Thoracic aorta (tissue), 2 donors: ENCODE data around the gene OR2T33. TPM values are rescaled to one million over a fixed set of nuclear protein-coding genes. Genes with fewer than 3 reads are reported as not detected.
"Not testable (repeated sequence)": the region's sequence is repeated elsewhere in the genome, so short reads cannot be mapped to it uniquely, and the experiment has no call there.

Experiments
- ATAC-seq: fragments of 150-250 bp; one replicate; pipeline ENCODE4 v1.8.0; 2017; ENCODE audit warnings: low read depth; ENCODE audit not compliant: insufficient number of reproducible peaks, low FRiP score
- DNase-seq: peaks from one replicate; pipeline ENCODE4 v3.0.0-alpha.2; 2020; ENCODE audit warnings: low spot score
- H3K27ac ChIP-seq, 2 donors: fragments of 200-600 bp; sonication (generic); 1 replicate in 1 of 2; 2 replicates in 1 of 2; pipeline ENCODE4 v1.5.1; 2016; ENCODE audit warnings: mild to moderate bottlenecking in 2 of 2, moderate library complexity in 2 of 2
- H3K27me3 ChIP-seq: fragments of 200-600 bp; sonication (generic); replicated peaks from 2 replicates; pipeline ENCODE4 v1.6.0; 2016; ENCODE audit warnings: mild to moderate bottlenecking; ENCODE audit not compliant: insufficient read depth
- H3K36me3 ChIP-seq: fragments of 200-600 bp; sonication (generic); one replicate; pipeline ENCODE4 v1.5.1; 2016
- H3K4me1 ChIP-seq, 2 donors: fragments of 200-600 bp; sonication (generic); 1 replicate in 1 of 2; 2 replicates in 1 of 2; pipeline versions ENCODE4 v1.5.1 to v1.6.0; 2016; ENCODE audit warnings: low read depth in 2 of 2, mild to moderate bottlenecking in 1 of 2; ENCODE audit not compliant: control insufficient read depth in 1 of 2
- H3K4me3 ChIP-seq: fragments of 200-600 bp; sonication (generic); 2 replicates; pipeline ENCODE4 v1.5.1; 2016; ENCODE audit warnings: mild to moderate bottlenecking
- H3K9me3 ChIP-seq: fragments of 200-600 bp; sonication (generic); 2 replicates; pipeline ENCODE4 v1.5.1; 2016
- CTCF ChIP-seq: fragments of 200-600 bp; sonication (generic); IDR thresholded peaks from one replicate; pipeline ENCODE4 v1.5.1; 2019; ENCODE audit warnings: antibody characterized with exemption
- total RNA-seq, 2 donors: library from RNA; depleted of rRNA; stranded (reverse); fragments of >200 nt; gene quantifications; one replicate each; pipeline versions ENCODE4 v1.1.0 to v1.2.3, GENCODE V29; 2016

Gene OR2T33
- total RNA-seq, 2 donors from 2014 or later, result not detected

GRCh38 chr1:248303324-248303723 lies 25.5 kb upstream of the OR2T33 start, which contains the start of gene OR2T12:
Gene OR2T12, minus strand, starts transcription at chr1:248303424. Its CDS starts 7,846 bp downstream, at chr1:248295578.
- H3K36me3 ChIP-seq, result no peaks in the 10 kb centered on the region
- no peak within 1 kb of the TSS for H3K4me3 ChIP-seq
- DNase-seq, result no peak
- H3K27me3 ChIP-seq, result no peaks in the 10 kb centered on the region
- no peak for ATAC-seq
- no peaks in the 10 kb centered on the region for H3K4me1 ChIP-seq
- no peak for TF ChIP-seq CTCF
- no peaks in the 10 kb centered on the region for H3K9me3 ChIP-seq
- H3K27ac ChIP-seq, result no peak within 1 kb of the TSS

- H3K27me3 ChIP-seq, result no peaks in the 10 kb centered on the region
- H3K27ac ChIP-seq, result no peak overlapping the region
- no peak overlapping the region for H3K4me3 ChIP-seq
- TF ChIP-seq CTCF, result no peak
- H3K9me3 ChIP-seq, result no peaks in the 10 kb centered on the region
- DNase-seq (no peak), ATAC-seq (no peak)
- H3K4me1 ChIP-seq, result no peaks in the 10 kb centered on the region
- no peaks in the 10 kb centered on the region for H3K36me3 ChIP-seq
These were observed 10.6 kb upstream of the OR2T33 start for GRCh38 chr1:248288391-248288790.

- not testable (repeated sequence) for H3K27me3 ChIP-seq, H3K9me3 ChIP-seq, H3K4me1 ChIP-seq, H3K36me3 ChIP-seq, DNase-seq, ATAC-seq, H3K4me3 ChIP-seq, H3K27ac ChIP-seq
These were observed 4.6 kb downstream of the OR2T33 start for GRCh38 chr1:248273225-248273624.

GRCh38 chr1:248268178-248268577 lies 9.6 kb downstream of the OR2T33 start:
- no peak overlapping the region for H3K4me3 ChIP-seq
- no peak overlapping the region for H3K27ac ChIP-seq
- DNase-seq (no peak), ATAC-seq (no peak)
- H3K9me3 ChIP-seq, result no peaks in the 10 kb centered on the region
- no peaks in the 10 kb centered on the region for H3K4me1 ChIP-seq
- H3K36me3 ChIP-seq, result no peaks in the 10 kb centered on the region
- H3K27me3 ChIP-seq, result no peaks in the 10 kb centered on the region
- no peak for TF ChIP-seq CTCF

GRCh38 chr1:248259309-248259708 lies 18.5 kb downstream of the OR2T33 start:
- not testable (repeated sequence) for H3K4me3 ChIP-seq, H3K4me1 ChIP-seq, H3K9me3 ChIP-seq, DNase-seq, ATAC-seq, H3K27ac ChIP-seq, H3K36me3 ChIP-seq, H3K27me3 ChIP-seq

- no peak for DNase-seq
- TF ChIP-seq CTCF, result peak; percentile 20
- no peak for ATAC-seq
These were observed 34.6 kb downstream of the OR2T33 start for GRCh38 chr1:248243204-248243603.

More at GRCh38 chr1:248243204-248243603, 34.6 kb downstream of the OR2T33 start:
- H3K27me3 ChIP-seq, result no peaks in the 10 kb centered on the region
- H3K9me3 ChIP-seq, result no peaks in the 10 kb centered on the region
- no peaks in the 10 kb centered on the region for H3K36me3 ChIP-seq
- H3K4me3 ChIP-seq, result no peak overlapping the region
- H3K27ac ChIP-seq, result no peak overlapping the region
- no peaks in the 10 kb centered on the region for H3K4me1 ChIP-seq
